OCI-LY3 (cell line): ENCODE measurements around the gene ITGA6.

Source experiments
- H2AFZ ChIP-seq: fragments of 200-600, 300-600 bp; shearing (Covaris generic); 2 replicates; pipeline ENCODE4 v1.6.0; 2014; ENCODE audit warnings: antibody characterized with exemption, low read depth, low read length
- H3K27ac ChIP-seq: fragments of 200-600, 300-600 bp; sonication (generic); 2 replicates; pipeline ENCODE4 v1.5.1; 2014; ENCODE audit warnings: mild to moderate bottlenecking, low read length, moderate library complexity, mixed read lengths
- H3K27me3 ChIP-seq: fragments of 200-600, 300-600 bp; sonication (generic); 2 replicates; pipeline ENCODE4 v1.6.1; 2014; ENCODE audit warnings: low read depth, low read length, mixed read lengths
- H3K36me3 ChIP-seq: fragments of 200-600, 300-600 bp; sonication (generic); replicated peaks from 2 replicates; pipeline ENCODE3; 2014; ENCODE audit warnings: low read depth, low read length, mixed read lengths
- H3K4me1 ChIP-seq: fragments of 300-600, 200-600 bp; sonication (generic); 2 replicates; pipeline ENCODE4 v1.6.1; 2014; ENCODE audit warnings: low read length, mixed read lengths
- H3K4me2 ChIP-seq: fragments of 200-600, 300-600 bp; sonication (generic); 2 replicates; pipeline ENCODE4 v1.6.1; 2014; ENCODE audit warnings: low read length, mixed read lengths
- H3K4me3 ChIP-seq: fragments of 300-600, 200-600 bp; sonication (generic); 2 replicates; pipeline ENCODE4 v1.5.1; 2014; ENCODE audit warnings: antibody characterized with exemption, mild to moderate bottlenecking, low read length, moderate library complexity
- H3K79me2 ChIP-seq: fragments of 300-600, 200-600 bp; shearing (Covaris generic); 2 replicates; pipeline ENCODE4 v1.6.1; 2014; ENCODE audit warnings: mild to moderate bottlenecking, low read length, mixed read lengths
- H3K9ac ChIP-seq: fragments of 300-600, 200-600 bp; shearing (Covaris generic); 2 replicates; pipeline ENCODE4 v1.6.0; 2014; ENCODE audit warnings: mild to moderate bottlenecking, low read length, moderate library complexity
- H3K9me3 ChIP-seq: fragments of 200-600, 300-600 bp; shearing (Covaris generic); 2 replicates; pipeline ENCODE4 v1.6.1; 2014; ENCODE audit warnings: low read length, mixed read lengths; ENCODE audit not compliant: insufficient read depth
- H4K20me1 ChIP-seq: fragments of 200-600, 300-600 bp; sonication (generic); 2 replicates; pipeline ENCODE4 v1.6.1; 2016; ENCODE audit warnings: low read length, mixed read lengths; ENCODE audit not compliant: insufficient read depth
- CTCF ChIP-seq: fragments of 200-600, 300-600 bp; sonication (generic); IDR thresholded peaks from 2 replicates; pipeline ENCODE4 v1.5.1; 2014; ENCODE audit warnings: antibody characterized with exemption, low read length, low read depth
- EZH2phosphoT487 ChIP-seq: fragments of 200-600 bp; shearing (Covaris generic); IDR thresholded peaks from 2 replicates; pipeline ENCODE4 v1.6.1; 2018; ENCODE audit warnings: antibody characterized with exemption, mixed run types, low read depth

ITGA6 gene

GRCh38 chr2:172436889-172437288 lies 9.5 kb downstream of the ITGA6 start:
- Histone ChIP-seq H3K27me3 (peaks cover 64% of the 10 kb centered on the region), H3K9ac (no peak overlapping the region), H3K4me2 (no peak overlapping the region), H2AFZ (no peak overlapping the region), H3K9me3 (no peaks in the 10 kb centered on the region), H3K36me3 (no peaks in the 10 kb centered on the region), H4K20me1 (no peaks in the 10 kb centered on the region), H3K4me1 (peaks cover 27% of the 10 kb centered on the region), H3K27ac (no peak overlapping the region), H3K79me2 (no peaks in the 10 kb centered on the region), H3K4me3 (no peak overlapping the region)
- TF ChIP-seq EZH2phosphoT487, result no peak
- TF ChIP-seq CTCF, result no peak

GRCh38 chr2:172437419-172438341 lies 10.3 kb downstream of the ITGA6 start:
- no peak overlapping the region for H3K27ac ChIP-seq
- peaks cover 27% of the 10 kb centered on the region for H3K4me1 ChIP-seq
- H3K27me3 ChIP-seq, result peaks cover 64% of the 10 kb centered on the region
- TF ChIP-seq EZH2phosphoT487, result no peak
- no peak for TF ChIP-seq CTCF
- H2AFZ ChIP-seq, result no peak overlapping the region
- no peaks in the 10 kb centered on the region for H3K9me3 ChIP-seq
- H3K36me3 ChIP-seq, result no peaks in the 10 kb centered on the region
- peak overlapping the region; percentile 71 for H3K4me3 ChIP-seq
- H4K20me1 ChIP-seq, result no peaks in the 10 kb centered on the region
- H3K9ac ChIP-seq, result no peak overlapping the region
- no peaks in the 10 kb centered on the region for H3K79me2 ChIP-seq
- peak overlapping the region; percentile 86 for H3K4me2 ChIP-seq

GRCh38 chr2:172438741-172439508 lies 11.5 kb downstream of the ITGA6 start:
- Histone ChIP-seq H3K27ac (no peak overlapping the region), H3K4me3 (no peak overlapping the region; the same call in 1 of the 2 replicates), H3K4me1 (peaks cover 27% of the 10 kb centered on the region), H3K9ac (no peak overlapping the region), H3K79me2 (no peaks in the 10 kb centered on the region), H3K4me2 (peak overlapping the region; percentile 86), H3K9me3 (no peaks in the 10 kb centered on the region), H3K36me3 (no peaks in the 10 kb centered on the region), H2AFZ (no peak overlapping the region), H3K27me3 (peaks cover 53% of the 10 kb centered on the region), H4K20me1 (no peaks in the 10 kb centered on the region)
- TF ChIP-seq EZH2phosphoT487 (no peak), CTCF (no peak)

- Histone ChIP-seq H3K79me2 (no peaks in the 10 kb centered on the region), H4K20me1 (no peaks in the 10 kb centered on the region)
Measured at GRCh38 chr2:172439509-172439860, 12.1 kb downstream of the ITGA6 start.

More at GRCh38 chr2:172439509-172439860, 12.1 kb downstream of the ITGA6 start:
- no peak overlapping the region for H2AFZ ChIP-seq
- H3K4me2 ChIP-seq, result no peak overlapping the region
- H3K9me3 ChIP-seq, result no peaks in the 10 kb centered on the region
- H3K27ac ChIP-seq, result no peak overlapping the region
- H3K4me1 ChIP-seq, result peaks cover 27% of the 10 kb centered on the region
- peaks cover 51% of the 10 kb centered on the region for H3K27me3 ChIP-seq
- no peaks in the 10 kb centered on the region for H3K36me3 ChIP-seq
- TF ChIP-seq EZH2phosphoT487 (no peak), CTCF (no peak)
- H3K4me3 ChIP-seq, result no peak overlapping the region
- H3K9ac ChIP-seq, result no peak overlapping the region
